Measurements from ENCODE around the gene MAP3K5.

The MAP3K5 gene

DNA sequence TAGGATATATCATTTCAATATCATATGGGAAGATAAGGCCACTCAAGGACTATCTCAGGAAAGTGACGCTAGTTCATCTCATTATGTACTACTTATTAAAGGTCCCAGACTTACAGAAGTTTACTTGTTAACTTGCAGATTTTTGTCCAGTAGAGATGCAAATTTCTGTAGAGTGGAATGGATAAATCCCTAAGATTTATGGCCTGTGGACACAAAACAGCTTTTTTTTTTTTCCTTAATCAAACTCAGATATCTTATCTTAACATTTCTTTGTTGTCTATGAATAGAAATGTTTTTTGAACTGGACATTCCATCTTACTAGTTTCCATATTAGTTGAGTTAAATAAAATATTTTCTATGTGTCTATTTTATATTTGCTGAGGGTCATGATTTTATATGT lies 131.6 kb downstream of the MAP3K5 start:
- H3K9ac ChIP-seq (ENCODE audit: low read length), result no peak overlapping the region
- no peaks in the 10 kb centered on the region for H3K27me3 ChIP-seq (ENCODE audit: control insufficient read depth, insufficient read depth, low read length)
- no peaks in the 10 kb centered on the region for H3K36me3 ChIP-seq (ENCODE audit: control insufficient read depth, low read depth, low read length)
- H3K4me1 ChIP-seq (ENCODE audit: control insufficient read depth, low read depth, low read length), result no peaks in the 10 kb centered on the region
- no peak overlapping the region for H3K4me3 ChIP-seq (ENCODE audit: low read length)
- H3K9me3 ChIP-seq (ENCODE audit: control insufficient read depth, low read depth, low read length), result no peaks in the 10 kb centered on the region
- H3K27ac ChIP-seq (ENCODE audit: low read length), result no peak overlapping the region

DNA sequence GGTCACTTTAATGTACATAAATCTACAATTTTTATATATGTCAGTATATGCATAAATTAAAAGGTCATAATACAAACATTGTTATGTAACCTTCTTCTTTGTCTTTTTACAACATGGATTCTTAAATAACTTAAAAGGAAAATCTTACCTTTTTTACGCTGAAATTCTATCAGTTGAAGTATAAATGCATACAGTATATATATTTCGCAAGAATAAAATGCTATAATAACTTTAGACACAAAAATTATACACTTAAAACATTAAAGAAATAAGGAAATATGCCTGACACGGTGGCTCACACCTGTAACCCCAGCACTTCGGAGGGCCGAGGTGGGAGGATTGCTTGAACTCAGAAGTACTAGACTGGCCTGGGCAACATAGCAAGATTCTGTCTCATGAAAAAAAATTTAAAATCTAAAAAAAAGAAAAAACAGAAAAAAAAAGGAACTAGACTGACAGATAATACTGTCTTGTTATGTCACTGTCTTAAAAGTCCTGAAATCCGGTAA lies 132.2 kb downstream of the MAP3K5 start:
- no peaks in the 10 kb centered on the region for H3K4me1 ChIP-seq (ENCODE audit: control insufficient read depth, low read depth, low read length)
- H3K4me3 ChIP-seq (ENCODE audit: low read length), result no peak overlapping the region
- H3K27ac ChIP-seq (ENCODE audit: low read length), result no peak overlapping the region
- H3K9ac ChIP-seq (ENCODE audit: low read length), result no peak overlapping the region
- no peaks in the 10 kb centered on the region for H3K36me3 ChIP-seq (ENCODE audit: control insufficient read depth, low read depth, low read length)
- no peaks in the 10 kb centered on the region for H3K9me3 ChIP-seq (ENCODE audit: control insufficient read depth, low read depth, low read length)
- H3K27me3 ChIP-seq (ENCODE audit: control insufficient read depth, insufficient read depth, low read length), result no peaks in the 10 kb centered on the region

DNA sequence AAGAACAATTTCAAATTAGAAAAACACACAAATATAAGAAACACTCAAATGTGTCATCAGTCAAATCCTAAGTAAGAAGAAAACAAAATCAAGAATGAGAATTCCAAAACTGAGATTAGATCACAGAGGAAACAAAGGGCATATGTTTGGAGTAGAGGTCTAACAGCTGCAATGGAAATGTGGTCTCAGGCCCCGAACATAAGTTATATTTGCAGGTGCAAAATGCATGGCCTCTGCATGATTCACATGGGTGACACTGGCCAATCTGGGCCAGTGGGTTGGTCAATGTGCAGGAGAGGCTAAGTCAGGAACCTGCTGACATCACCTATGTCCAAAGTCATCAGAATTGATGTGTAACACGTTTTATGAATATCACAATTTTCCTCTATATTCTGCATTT lies 133.6 kb downstream of the MAP3K5 start:
- Histone ChIP-seq H3K27ac (ENCODE audit: low read length) (no peak overlapping the region), H3K9ac (ENCODE audit: low read length) (no peak overlapping the region), H3K9me3 (ENCODE audit: control insufficient read depth, low read depth, low read length) (no peaks in the 10 kb centered on the region), H3K27me3 (ENCODE audit: control insufficient read depth, insufficient read depth, low read length) (no peaks in the 10 kb centered on the region), H3K4me3 (ENCODE audit: low read length) (no peak overlapping the region), H3K36me3 (ENCODE audit: control insufficient read depth, low read depth, low read length) (no peaks in the 10 kb centered on the region), H3K4me1 (ENCODE audit: control insufficient read depth, low read depth, low read length) (no peaks in the 10 kb centered on the region)

DNA sequence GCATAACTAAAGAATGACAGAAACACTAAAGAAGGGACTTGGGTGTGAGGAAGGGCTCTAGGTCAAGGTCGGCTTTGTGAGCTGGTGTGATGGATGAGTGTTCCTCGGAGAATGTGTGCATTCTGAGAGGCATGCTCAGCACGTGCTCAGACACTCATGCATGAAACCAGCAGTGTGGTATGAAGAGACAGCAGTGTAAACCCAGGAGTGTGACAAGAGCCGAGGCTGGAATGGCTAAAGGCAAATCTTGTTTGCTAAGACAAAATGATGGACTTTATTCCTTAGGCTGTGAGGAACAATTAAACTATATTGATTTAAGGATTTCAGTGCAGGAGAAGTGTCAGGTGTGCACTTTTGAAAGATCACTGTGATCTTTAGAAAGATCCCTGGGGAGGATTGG lies 134.6 kb downstream of the MAP3K5 start:
- H3K4me3 ChIP-seq (ENCODE audit: low read length), result no peak overlapping the region
- no peaks in the 10 kb centered on the region for H3K9me3 ChIP-seq (ENCODE audit: control insufficient read depth, low read depth, low read length)
- H3K4me1 ChIP-seq (ENCODE audit: control insufficient read depth, low read depth, low read length), result no peaks in the 10 kb centered on the region
- H3K9ac ChIP-seq (ENCODE audit: low read length), result no peak overlapping the region
- H3K36me3 ChIP-seq (ENCODE audit: control insufficient read depth, low read depth, low read length), result no peaks in the 10 kb centered on the region
- H3K27ac ChIP-seq (ENCODE audit: low read length), result no peak overlapping the region
- H3K27me3 ChIP-seq (ENCODE audit: control insufficient read depth, insufficient read depth, low read length), result no peaks in the 10 kb centered on the region

DNA sequence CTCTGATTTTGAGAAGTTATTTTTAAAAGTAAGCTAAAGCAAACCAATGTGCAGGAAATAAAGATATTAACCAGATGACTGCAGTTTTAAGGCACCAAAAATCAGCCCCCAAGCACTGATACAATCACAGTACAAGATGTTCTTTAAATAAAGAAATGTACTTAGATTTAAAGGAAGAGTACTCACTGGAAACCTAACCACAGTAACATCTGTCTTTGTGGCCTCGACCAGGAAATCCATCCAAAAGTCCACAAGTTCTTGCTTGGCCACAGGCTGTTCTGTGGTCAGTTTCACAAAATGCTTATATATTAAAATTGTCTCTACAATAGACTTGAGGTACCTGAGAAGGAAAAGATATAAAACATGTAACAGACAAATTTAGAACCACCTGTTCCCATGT lies 136.2 kb downstream of the MAP3K5 start:
- no peaks in the 10 kb centered on the region for H3K36me3 ChIP-seq (ENCODE audit: control insufficient read depth, low read depth, low read length)
- no peaks in the 10 kb centered on the region for H3K27me3 ChIP-seq (ENCODE audit: control insufficient read depth, insufficient read depth, low read length)
- no peak overlapping the region for H3K4me3 ChIP-seq (ENCODE audit: low read length)
- H3K27ac ChIP-seq (ENCODE audit: low read length), result no peak overlapping the region
- no peak overlapping the region for H3K9ac ChIP-seq (ENCODE audit: low read length)
- H3K9me3 ChIP-seq (ENCODE audit: control insufficient read depth, low read depth, low read length), result no peaks in the 10 kb centered on the region
- H3K4me1 ChIP-seq (ENCODE audit: control insufficient read depth, low read depth, low read length), result no peaks in the 10 kb centered on the region

DNA sequence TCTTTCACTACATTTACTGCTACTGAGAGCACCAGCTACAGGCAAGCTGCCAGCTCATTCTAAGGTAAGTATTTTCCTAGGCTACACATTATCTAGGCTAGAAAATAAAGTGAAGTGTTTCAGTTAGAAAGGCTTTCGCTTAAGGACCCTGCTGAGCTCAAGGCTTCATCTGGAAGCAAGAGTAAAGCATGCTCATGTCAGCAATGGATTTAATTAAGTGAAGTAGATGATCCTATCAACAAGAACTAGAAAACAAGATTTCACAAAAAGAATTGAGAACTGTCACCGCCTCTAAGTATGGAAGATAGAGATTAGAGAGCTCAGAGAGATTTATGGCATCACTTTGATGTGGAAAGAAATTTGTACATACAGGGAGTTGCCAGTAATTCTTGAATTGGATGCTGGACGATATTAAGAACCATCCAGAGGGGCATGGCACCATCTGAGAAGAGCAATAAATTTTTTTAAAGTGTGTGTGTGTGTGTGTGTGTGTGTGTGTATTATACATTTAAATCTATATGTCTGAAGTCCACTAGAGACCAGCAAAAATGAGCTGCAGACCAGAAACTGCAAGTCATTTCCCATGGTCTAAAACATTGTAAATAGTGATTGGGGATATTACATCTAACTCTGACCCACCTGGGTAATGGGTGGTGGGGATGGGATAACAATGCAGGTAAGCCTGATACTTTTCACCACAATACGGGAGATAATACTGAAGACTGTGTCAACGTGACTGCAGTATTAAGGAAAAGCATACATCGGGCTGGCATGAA lies 136.8 kb downstream of the MAP3K5 start:
- Histone ChIP-seq H3K36me3 (ENCODE audit: control insufficient read depth, low read depth, low read length) (no peaks in the 10 kb centered on the region), H3K27ac (ENCODE audit: low read length) (no peak overlapping the region), H3K9ac (ENCODE audit: low read length) (no peak overlapping the region), H3K27me3 (ENCODE audit: control insufficient read depth, insufficient read depth, low read length) (no peaks in the 10 kb centered on the region), H3K9me3 (ENCODE audit: control insufficient read depth, low read depth, low read length) (no peaks in the 10 kb centered on the region), H3K4me3 (ENCODE audit: low read length) (no peak overlapping the region), H3K4me1 (ENCODE audit: control insufficient read depth, low read depth, low read length) (no peaks in the 10 kb centered on the region)

DNA sequence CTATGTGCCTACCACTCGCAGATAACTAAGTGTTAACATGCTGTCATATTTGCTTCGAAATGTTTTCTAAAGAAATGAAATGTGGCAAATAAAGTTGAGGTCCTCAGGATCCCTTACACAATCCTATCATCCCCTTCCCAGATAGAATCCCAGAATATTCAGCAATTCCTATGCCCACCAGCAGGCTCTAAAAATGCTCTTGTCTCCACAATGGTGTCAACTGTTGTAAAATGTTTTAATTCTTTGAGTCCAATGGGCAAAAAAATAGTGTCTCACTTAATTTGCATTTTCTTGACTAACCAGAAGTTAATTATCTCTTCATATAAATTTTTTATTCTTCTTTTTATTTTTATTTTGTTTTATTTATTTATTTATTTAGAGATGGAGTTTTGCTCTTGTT lies 138.2 kb downstream of the MAP3K5 start:
- Histone ChIP-seq H3K9ac (ENCODE audit: low read length) (no peak overlapping the region), H3K9me3 (ENCODE audit: control insufficient read depth, low read depth, low read length) (no peaks in the 10 kb centered on the region), H3K4me1 (ENCODE audit: control insufficient read depth, low read depth, low read length) (no peaks in the 10 kb centered on the region), H3K27me3 (ENCODE audit: control insufficient read depth, insufficient read depth, low read length) (no peaks in the 10 kb centered on the region), H3K36me3 (ENCODE audit: control insufficient read depth, low read depth, low read length) (no peaks in the 10 kb centered on the region), H3K4me3 (ENCODE audit: low read length) (no peak overlapping the region), H3K27ac (ENCODE audit: low read length) (no peak overlapping the region)

DNA sequence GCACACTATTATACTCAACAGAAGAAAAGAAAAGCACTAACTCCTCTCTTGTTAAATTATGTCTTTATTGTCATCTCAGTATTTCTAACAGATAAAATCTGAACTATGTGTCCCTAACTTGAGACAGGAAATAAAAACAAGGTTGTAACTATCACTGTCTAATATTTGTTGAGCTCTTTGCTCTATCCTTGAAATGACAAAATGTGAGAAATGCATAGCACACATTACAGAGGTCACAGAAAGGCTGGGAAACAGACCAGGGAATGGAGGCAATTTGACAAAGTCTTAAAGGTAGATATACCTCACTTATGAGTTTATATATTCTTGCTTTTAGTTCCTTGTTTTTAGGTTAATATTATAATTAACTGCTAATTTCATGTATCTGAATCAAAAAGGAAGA lies 139.6 kb downstream of the MAP3K5 start:
- Histone ChIP-seq H3K4me1 (ENCODE audit: control insufficient read depth, low read depth, low read length) (no peaks in the 10 kb centered on the region), H3K36me3 (ENCODE audit: control insufficient read depth, low read depth, low read length) (no peaks in the 10 kb centered on the region), H3K9me3 (ENCODE audit: control insufficient read depth, low read depth, low read length) (no peaks in the 10 kb centered on the region)

DNA sequence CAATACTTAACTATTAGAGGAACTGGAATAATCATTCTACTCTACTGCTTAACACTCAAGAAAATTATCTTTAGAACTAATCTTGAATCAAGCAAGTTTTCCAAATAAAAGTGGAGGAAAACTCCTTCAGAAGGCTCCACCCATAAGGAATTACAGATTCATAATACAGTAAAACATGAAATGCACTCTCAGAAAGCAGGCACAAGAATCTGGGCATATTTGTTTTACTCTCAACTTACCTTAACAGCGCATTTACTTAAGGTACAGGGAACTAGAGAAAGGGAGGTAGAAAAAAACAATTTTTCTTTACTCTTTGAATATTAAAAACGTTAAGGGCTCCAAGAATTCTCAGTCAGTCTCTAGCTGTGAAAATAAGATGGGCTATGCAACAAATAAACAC lies 140.3 kb downstream of the MAP3K5 start:
- no peak overlapping the region for H3K27ac ChIP-seq (ENCODE audit: low read length)

More for the DNA sequence above, 139.6 kb downstream of the MAP3K5 start:
- no peaks in the 10 kb centered on the region for H3K27me3 ChIP-seq (ENCODE audit: control insufficient read depth, insufficient read depth, low read length)
- no peak overlapping the region for H3K27ac ChIP-seq (ENCODE audit: low read length)
- H3K9ac ChIP-seq (ENCODE audit: low read length), result no peak overlapping the region
- H3K4me3 ChIP-seq (ENCODE audit: low read length), result no peak overlapping the region

DNA sequence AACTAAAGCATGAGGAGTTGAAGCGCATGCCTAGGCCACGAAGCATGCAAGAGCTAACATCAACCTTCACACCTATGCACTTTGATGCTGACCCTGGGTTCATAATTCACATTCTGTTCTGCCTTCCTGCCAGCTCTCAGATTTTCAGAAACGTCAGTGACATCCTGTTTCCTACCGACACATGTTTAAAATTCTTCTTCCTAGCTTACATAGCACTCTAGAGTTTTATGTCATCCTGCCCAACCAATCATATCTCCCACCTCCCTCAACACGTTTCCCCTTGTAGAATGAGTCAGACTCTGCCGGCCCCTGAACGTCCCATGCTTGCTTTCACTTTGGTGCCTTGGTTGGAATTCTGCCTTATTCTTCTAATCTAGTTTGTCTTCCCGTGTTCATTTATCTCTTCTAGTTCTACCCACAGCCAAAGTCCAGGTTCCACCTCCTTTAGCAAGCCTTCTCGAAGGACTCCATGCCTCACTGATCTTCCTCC lies 144.9 kb downstream of the MAP3K5 start:
- no peaks in the 10 kb centered on the region for H3K27me3 ChIP-seq (ENCODE audit: control insufficient read depth, insufficient read depth, low read length)
- no peaks in the 10 kb centered on the region for H3K9me3 ChIP-seq (ENCODE audit: control insufficient read depth, low read depth, low read length)
- no peaks in the 10 kb centered on the region for H3K4me1 ChIP-seq (ENCODE audit: control insufficient read depth, low read depth, low read length)
- H3K4me3 ChIP-seq (ENCODE audit: low read length), result no peak overlapping the region
- H3K9ac ChIP-seq (ENCODE audit: low read length), result no peak overlapping the region
- no peaks in the 10 kb centered on the region for H3K36me3 ChIP-seq (ENCODE audit: control insufficient read depth, low read depth, low read length)
- H3K27ac ChIP-seq (ENCODE audit: low read length), result no peak overlapping the region

More for the DNA sequence above, 140.3 kb downstream of the MAP3K5 start:
- no peaks in the 10 kb centered on the region for H3K36me3 ChIP-seq (ENCODE audit: control insufficient read depth, low read depth, low read length)
- H3K9ac ChIP-seq (ENCODE audit: low read length), result no peak overlapping the region
- no peaks in the 10 kb centered on the region for H3K4me1 ChIP-seq (ENCODE audit: control insufficient read depth, low read depth, low read length)
- no peak overlapping the region for H3K4me3 ChIP-seq (ENCODE audit: low read length)
- H3K27me3 ChIP-seq (ENCODE audit: control insufficient read depth, insufficient read depth, low read length), result no peaks in the 10 kb centered on the region
- H3K9me3 ChIP-seq (ENCODE audit: control insufficient read depth, low read depth, low read length), result no peaks in the 10 kb centered on the region

DNA sequence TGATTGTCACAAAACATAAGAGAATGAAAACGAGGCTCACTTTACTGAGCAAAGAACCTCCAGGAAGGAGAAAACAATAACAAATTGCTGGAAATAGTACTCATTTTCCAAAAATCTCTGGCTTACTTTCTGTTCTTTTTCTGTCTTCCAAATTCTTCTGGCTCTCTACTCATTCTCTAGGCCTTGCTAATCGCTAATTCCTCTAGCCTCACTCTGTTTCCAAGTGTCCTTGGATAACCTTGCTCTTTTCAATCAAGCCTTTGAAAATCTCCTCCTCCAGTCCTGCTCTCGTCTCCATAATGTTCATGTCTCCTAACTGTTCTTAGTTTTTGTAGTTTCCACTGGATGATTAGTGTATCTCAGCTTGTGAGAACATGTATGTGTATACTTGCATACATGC lies 145.9 kb downstream of the MAP3K5 start:
- H3K4me1 ChIP-seq (ENCODE audit: control insufficient read depth, low read depth, low read length), result no peaks in the 10 kb centered on the region
- no peak overlapping the region for H3K4me3 ChIP-seq (ENCODE audit: low read length)
- no peaks in the 10 kb centered on the region for H3K9me3 ChIP-seq (ENCODE audit: control insufficient read depth, low read depth, low read length)
- H3K36me3 ChIP-seq (ENCODE audit: control insufficient read depth, low read depth, low read length), result no peaks in the 10 kb centered on the region
- no peak overlapping the region for H3K27ac ChIP-seq (ENCODE audit: low read length)
- no peak overlapping the region for H3K9ac ChIP-seq (ENCODE audit: low read length)
- no peaks in the 10 kb centered on the region for H3K27me3 ChIP-seq (ENCODE audit: control insufficient read depth, insufficient read depth, low read length)

DNA sequence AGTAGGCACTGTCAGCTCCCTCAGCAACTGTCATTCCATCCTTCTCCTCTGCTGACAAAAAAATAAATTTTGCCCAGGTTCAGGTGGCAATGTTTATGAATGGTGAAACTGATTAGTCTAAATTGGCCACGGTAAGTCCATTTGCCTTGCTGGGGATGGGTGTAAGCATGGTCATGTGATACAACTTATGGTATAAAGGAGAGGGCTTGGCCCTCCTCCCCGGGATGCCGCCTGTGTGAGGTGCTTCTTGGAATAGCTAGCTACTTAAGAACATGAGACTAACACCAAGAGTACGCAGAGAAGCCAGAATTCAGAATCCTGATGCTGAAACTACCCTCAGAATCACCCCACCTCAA lies 147.7 kb downstream of the MAP3K5 start:
- no peaks in the 10 kb centered on the region for H3K27me3 ChIP-seq (ENCODE audit: control insufficient read depth, insufficient read depth, low read length)
- no peak overlapping the region for H3K9ac ChIP-seq (ENCODE audit: low read length)
- H3K27ac ChIP-seq (ENCODE audit: low read length), result no peak overlapping the region
- peaks cover 5% of the 10 kb centered on the region for H3K4me1 ChIP-seq (ENCODE audit: control insufficient read depth, low read depth, low read length)
- no peak overlapping the region for H3K4me3 ChIP-seq (ENCODE audit: low read length)
- H3K9me3 ChIP-seq (ENCODE audit: control insufficient read depth, low read depth, low read length), result no peaks in the 10 kb centered on the region
- no peaks in the 10 kb centered on the region for H3K36me3 ChIP-seq (ENCODE audit: control insufficient read depth, low read depth, low read length)

Data from iPS-18a (cell line).